K562 (cell line): ENCODE measurements around the gene LBH. TPM values are rescaled to one million over a fixed set of nuclear protein-coding genes. Genes with fewer than 3 reads are reported as not detected.
A peak's percentile ranks its signal among the peaks of the same experiment; 100 is the strongest.

ENCODE experiments used
- ATAC-seq: fragments of 200-7000 bp; cut with Tn5 transposase; 3 replicates; pipeline ENCODE4 v1.9.1; 2020; ENCODE audit warnings: moderate library complexity
- BruUV-seq: library from RNA; stranded (reverse); fragments of 400-500 nt; replicated peaks from 2 replicates; lab custom pipeline; 2021; lab: Mats Ljungman, UMichigan
- CTCF ChIA-PET: fragments of 300-600 bp; formaldehyde crosslinking; extraction: SDS; loops from one replicate; lab custom pipeline; 2021; ENCODE audit warnings: low intra/inter-chr PET ratio; lab: Yijun Ruan, JAX
- POLR2A ChIA-PET: fragments of 300-600, 350-650 bp; sonication (Branson Sonifier 250); formaldehyde crosslinking; extraction: SDS; loops from one replicate; lab custom pipeline; 2021; ENCODE audit warnings: antibody characterized with exemption, inconsistent platforms; lab: Yijun Ruan, JAX
- DNase-seq, 4 experiments: peaks; one replicate each; pipeline versions ENCODE4 v3.0.0 to v3.0.0-alpha.2; 2011 to 2018; ENCODE audit warnings: low spot score in 3 of 4, mixed read lengths in 3 of 4; ENCODE audit errors: extremely low read depth in 1 of 4
- FAIRE-seq: peaks from 2 replicates; lab custom pipeline; 2011; peaks lifted over from hg19 to GRCh38; lab: Jason Lieb, UNC
- H2AFZ ChIP-seq: 2 replicates; pipeline ENCODE4 v1.6.0; 2011; ENCODE audit warnings: low read depth, low read length, control low read depth, inconsistent platforms
- H3K27ac ChIP-seq: fragments of 200-600 bp; 3 replicates; pipeline ENCODE4 v1.8.0; 2011; ENCODE audit warnings: low read depth, mild to moderate bottlenecking, control low read depth, inconsistent platforms, low read length, moderate library complexity, mixed read lengths; ENCODE audit errors: extremely low read depth
- H3K27me3 ChIP-seq, 2 experiments: fragments of 300-600 bp in 1 of 2; 2 replicates in 1 of 2; 3 replicates in 1 of 2; pipeline versions ENCODE4 v1.6.0 to v1.8.0; 2011; ENCODE audit warnings: inconsistent platforms in 2 of 2, low read length in 2 of 2, mild to moderate bottlenecking in 1 of 2, mixed read lengths in 1 of 2, moderate library complexity in 1 of 2; ENCODE audit not compliant: control insufficient read depth in 2 of 2, insufficient read depth in 2 of 2
- H3K36me3 ChIP-seq: fragments of 300-600 bp; 3 replicates; pipeline ENCODE4 v1.8.0; 2011; ENCODE audit warnings: mild to moderate bottlenecking, low read length, inconsistent platforms; ENCODE audit not compliant: control insufficient read depth, insufficient read depth
- H3K4me1 ChIP-seq, 2 experiments: fragments of 200-600 bp in 1 of 2; replicated peaks in 1 of 2; 2 replicates in 1 of 2; 3 replicates in 1 of 2; pipeline versions ENCODE4 v1.5.1 to v1.8.0; 2011; ENCODE audit warnings: inconsistent platforms in 2 of 2, low read length in 2 of 2, mild to moderate bottlenecking in 1 of 2, mixed read lengths in 1 of 2, moderate library complexity in 1 of 2; ENCODE audit not compliant: control insufficient read depth in 2 of 2, insufficient read depth in 2 of 2
- H3K4me2 ChIP-seq: 2 replicates; pipeline ENCODE4 v1.6.1; 2011; ENCODE audit warnings: low read length, control low read depth, inconsistent platforms, mixed read lengths; ENCODE audit not compliant: insufficient read depth
- H3K4me3 ChIP-seq: fragments of 200-600 bp; sonication (generic), shearing (Covaris generic); 2 replicates; pipeline ENCODE4 v1.5.1; 2016; ENCODE audit warnings: control low read depth, inconsistent platforms
- H3K79me2 ChIP-seq: fragments of 200-600 bp; 3 replicates; pipeline ENCODE4 v1.8.0; 2011; ENCODE audit warnings: low read length, inconsistent platforms; ENCODE audit not compliant: control insufficient read depth, insufficient read depth
- H3K9ac ChIP-seq, 2 experiments: 2 replicates each; pipeline versions ENCODE4 v1.6.0 to v1.6.1; 2011; ENCODE audit warnings: low read depth in 2 of 2, low read length in 2 of 2, control low read depth in 1 of 2, inconsistent platforms in 1 of 2, mild to moderate bottlenecking in 1 of 2, mixed read lengths in 1 of 2; ENCODE audit not compliant: insufficient read depth in 1 of 2
- H3K9me1 ChIP-seq: one replicate; pipeline ENCODE4 v1.6.0; 2011; ENCODE audit warnings: inconsistent platforms, mild to moderate bottlenecking, low read length, moderate library complexity; ENCODE audit not compliant: control insufficient read depth, insufficient read depth
- H3K9me3 ChIP-seq: replicated peaks from 2 replicates; pipeline ENCODE4 v1.5.1; 2011; ENCODE audit warnings: low read depth, low read length, inconsistent platforms; ENCODE audit not compliant: control insufficient read depth, insufficient read depth
- H4K20me1 ChIP-seq: replicated peaks from 2 replicates; pipeline ENCODE4 v1.6.1; 2011; ENCODE audit warnings: low read length, inconsistent platforms, mixed read lengths; ENCODE audit not compliant: control insufficient read depth, insufficient read depth
- CBX8 ChIP-seq: fragments of 200-600 bp; sonication (generic); IDR thresholded peaks from 2 replicates; pipeline ENCODE4 v1.6.1; 2012; ENCODE audit warnings: borderline replicate concordance, mixed run types, low read depth, mild to moderate bottlenecking, moderate library complexity, mixed read lengths, low read length, control low read depth, inconsistent platforms; ENCODE audit not compliant: poor library complexity, severe bottlenecking; ENCODE audit errors: extremely low read depth
- ETV1 ChIP-seq: fragments of 450-650 bp; conservative IDR thresholded peaks from 2 replicates; pipeline ENCODE4 v1.6.1; 2016; ENCODE audit warnings: missing genetic modification characterization, control low read depth, low read depth, missing compliant biosample characterization
- FOXA1 ChIP-seq: fragments of 450-650 bp; IDR thresholded peaks from 2 replicates; pipeline ENCODE4 v1.6.1; 2016; ENCODE audit warnings: mild to moderate bottlenecking, borderline replicate concordance
- JUND ChIP-seq, 2 experiments: IDR thresholded peaks; 2 replicates in 1 of 2; 3 replicates in 1 of 2; pipeline ENCODE4 v1.6.1; 2011; ENCODE audit warnings: borderline replicate concordance in 2 of 2, low read depth in 2 of 2, low read length in 2 of 2, improper control_type of control experiment in 1 of 2, missing biosample characterization in 1 of 2, missing genetic modification characterization in 1 of 2, missing genetic modification reagents in 1 of 2
- KLF10 ChIP-seq: fragments of 250-450 bp; sonication (Bioruptor Pico); IDR thresholded peaks from 2 replicates; pipeline ENCODE4 v1.6.1; 2021; ENCODE audit warnings: matching md5 sums
- KLF16 ChIP-seq: IDR thresholded peaks from 2 replicates; pipeline ENCODE4 v1.6.1; 2016; ENCODE audit warnings: antibody characterized with exemption
- LEF1 ChIP-seq: fragments of 450-650 bp; IDR thresholded peaks from 2 replicates; pipeline ENCODE4 v1.6.1; 2016; ENCODE audit warnings: mild to moderate bottlenecking
- MECOM ChIP-seq: fragments of 250-450 bp; sonication (Bioruptor Pico); IDR thresholded peaks from 2 replicates; pipeline ENCODE4 v1.8.0; 2022; ENCODE audit warnings: inconsistent platforms
- NFYB ChIP-seq: IDR thresholded peaks from 2 replicates; pipeline ENCODE4 v1.6.1; 2011; ENCODE audit warnings: mild to moderate bottlenecking, moderate library complexity; ENCODE audit not compliant: insufficient read length; ENCODE audit errors: extremely low read depth
- RBM14 ChIP-seq: fragments of 200-400 bp; formaldehyde crosslinking; IDR thresholded peaks from 2 replicates; pipeline ENCODE4 v1.6.1; 2018; ENCODE audit warnings: low read depth, mild to moderate bottlenecking, low read length, moderate library complexity, borderline replicate concordance; ENCODE audit not compliant: insufficient read depth
- SMARCB1 ChIP-seq: IDR thresholded peaks from 2 replicates; pipeline ENCODE4 v1.6.1; 2011; ENCODE audit warnings: improper control_type of control experiment, low read depth; ENCODE audit not compliant: insufficient read length
- SMC3 ChIP-seq: conservative IDR thresholded peaks from 2 replicates; pipeline ENCODE4 v1.6.1; 2011; ENCODE audit warnings: low read depth, low read length, improper control_type of control experiment; ENCODE audit not compliant: insufficient read depth
- U2AF2 ChIP-seq: fragments of 200-400 bp; formaldehyde crosslinking; optimal IDR thresholded peaks from 2 replicates; pipeline ENCODE3; 2017; ENCODE audit warnings: low read depth, mild to moderate bottlenecking, low read length
- XRCC5 ChIP-seq: fragments of 200-400 bp; formaldehyde crosslinking; IDR thresholded peaks from 2 replicates; pipeline ENCODE4 v1.6.1; 2017; ENCODE audit warnings: low read depth, mild to moderate bottlenecking, low read length
- ZFX ChIP-seq: sonication (generic); formaldehyde crosslinking; IDR thresholded peaks from 2 replicates; pipeline ENCODE4 v1.8.0; 2022; ENCODE audit warnings: mild to moderate bottlenecking, missing genetic modification reagents, moderate library complexity
- ZNF263 ChIP-seq: sonication (generic); formaldehyde crosslinking; IDR thresholded peaks from 2 replicates; pipeline ENCODE4 v1.8.0; 2022; ENCODE audit warnings: mild to moderate bottlenecking, missing genetic modification reagents, borderline replicate concordance
- ZNF589 ChIP-seq: fragments of 200-800 bp; sonication (Bioruptor generic); IDR thresholded peaks from 2 replicates; pipeline ENCODE4 v1.6.1; 2016; ENCODE audit warnings: low read depth, missing genetic modification characterization, missing compliant biosample characterization
- WGBS: fragments of 100-300 bp; shearing (Covaris generic); methylation state at CpG from one replicate; pipeline ENCODE4 v1.1.6; 2016; ENCODE audit warnings: low coverage, mixed read lengths; ENCODE audit not compliant: insufficient coverage; ENCODE audit errors: missing lambda C conversion rate; 5-methylcytosine and 5-hydroxymethylcytosine counted together
- in situ Hi-C: fragments of 300-500 bp; cut with MboI; formaldehyde crosslinking; loops from 4 replicates; pipeline ENCODE4 v1.15.0; 2018; ENCODE audit warnings: inconsistent platforms, mixed read lengths
- intact Hi-C: fragments of 100-400 bp; cut with micrococcal nuclease; formaldehyde crosslinking; loops from 2 replicates; pipeline ENCODE4 v1.14.2; 2022
- polyA plus RNA-seq, 8 experiments: library from polyadenylated mRNA; depleted of rRNA in 4 of 8; stranded (reverse) in 5 of 8; unstranded in 3 of 8; fragments of >200 nt; fragmentation: Nextera tagmentation in 2 of 8; fragmentation: Illumina TruSeq in 1 of 8; extraction: Ambion mirVana in 2 of 8; extraction: Trizol in 1 of 8; gene quantifications; 2 replicates each; pipeline versions ENCODE4 v1.2.1 to v1.2.3, GENCODE V29; 2011 to 2014; ENCODE audit warnings: inconsistent platforms in 1 of 8, missing spikeins in 1 of 8
- total RNA-seq, 7 experiments: library from RNA; depleted of rRNA in 6 of 7; stranded (reverse); fragments of >200 nt in 6 of 7; fragmentation: Illumina TruSeq in 2 of 7; extraction: Trizol in 2 of 7; gene quantifications; 2 replicates each; pipeline versions ENCODE4 v1.2.1 to v1.2.3, GENCODE V29; 2011 to 2021; ENCODE audit warnings: low replicate concordance in 1 of 7

LBH gene
- total and polyA plus RNA-seq, 9 of the 15 experiments (the other 6 are each of a cell fraction or from before 2014, with no cell fraction given), result 3.1 to 13.4 (median 7.4) TPM

GRCh38 chr2:30213326-30213725, 18.0 kb upstream of the LBH start:
- Histone ChIP-seq H3K9me3 (no peaks in the 10 kb centered on the region), H3K36me3 (no peaks in the 10 kb centered on the region), H3K9ac (peak overlapping the region in 1 of 2 experiments; percentile 64; a peak in 1 of 4 replicates), H3K4me2 (no peak overlapping the region), H3K4me3 (no peak overlapping the region), H3K27me3 (no peaks in the 10 kb centered on the region; a peak in 1 of 5 replicates), H2AFZ (peak overlapping the region; percentile 34; the same call in 1 of the 2 replicates), H3K4me1 (peaks cover 3 to 11% of the 10 kb centered on the region in 2 experiments; a peak in 1 of 5 replicates), H4K20me1 (no peaks in the 10 kb centered on the region), H3K79me2 (no peaks in the 10 kb centered on the region), H3K9me1 (no peaks in the 10 kb centered on the region), H3K27ac (no peak overlapping the region)
- intact Hi-C loops, result no loop called here
- ChIA-PET CTCF (no interaction called here), POLR2A (interaction anchor here (1.3 to 1.4 kb wide), 2 partner anchors 9 to 18 kb away, joined by 5 read pairs; partner anchors contain the start of gene LBH)
- in situ Hi-C loops, result no loop called here
- TF ChIP-seq U2AF2, result no peak
- no peak for TF ChIP-seq MECOM (CRISPR knock-in tag)
- TF ChIP-seq SMC3, result no peak
- TF ChIP-seq JUND (IDR thresholded peaks at IDR 0.05; ENCODE audit: borderline replicate concordance, low read depth, low read length), result no peak
- TF ChIP-seq JUND (tag; IDR thresholded peaks at IDR 0.05; ENCODE audit: borderline replicate concordance, low read depth, low read length), result no peak
- TF ChIP-seq FOXA1, result no peak
- no peak for TF ChIP-seq ZNF589 (CRISPR knock-in tag)
- no peak for TF ChIP-seq XRCC5
- no peak for TF ChIP-seq ETV1 (tag)
- TF ChIP-seq CBX8, result no peak
- TF ChIP-seq NFYB, result no peak
- TF ChIP-seq KLF16, result no peak
- no peak for TF ChIP-seq KLF10
- TF ChIP-seq LEF1, result no peak
- no peak for TF ChIP-seq ZNF263 (CRISPR knock-in tag)
- no peak for TF ChIP-seq ZFX (CRISPR knock-in tag)
- no peak for TF ChIP-seq SMARCB1
- no peak for TF ChIP-seq RBM14
- DNase-seq, result no peak
- 68% methylated on average over 10 of the region's 11 CpGs for WGBS
- BruUV-seq, result no TSS peak
- ATAC-seq, result no peak; the same call in 1 of the 3 replicates
- FAIRE-seq, result no peak
